Liver (tissue), 9 donors: ENCODE data around the gene SNX9. TPM values are rescaled to one million over a fixed set of nuclear protein-coding genes. Genes with fewer than 3 reads are reported as not detected.

ENCODE experiments used
- DNase-seq: peaks from one replicate; pipeline ENCODE4 v3.0.0-alpha.2; 2017; ENCODE audit warnings: low spot score
- H3K27ac ChIP-seq, 2 donors: one replicate each; pipeline ENCODE4 v1.7.0; 2013; ENCODE audit warnings: inconsistent platforms in 2 of 2, low read length in 2 of 2, control low read depth in 1 of 2, low read depth in 1 of 2, mild to moderate bottlenecking in 1 of 2
- H3K27me3 ChIP-seq, 4 donors: one replicate each; pipeline versions ENCODE4 v1.6.1 to v1.7.0; 2013; ENCODE audit warnings: low read length in 3 of 4, inconsistent platforms in 1 of 4, mild to moderate bottlenecking in 1 of 4, moderate library complexity in 1 of 4; ENCODE audit not compliant: control insufficient read depth in 4 of 4, insufficient read depth in 4 of 4
- H3K36me3 ChIP-seq, 4 donors: one replicate each; pipeline versions ENCODE4 v1.6.1 to v1.7.0; 2013; ENCODE audit warnings: low read length in 3 of 4, mild to moderate bottlenecking in 3 of 4, low read depth in 1 of 4, moderate library complexity in 1 of 4; ENCODE audit not compliant: control insufficient read depth in 4 of 4, insufficient read depth in 3 of 4
- H3K4me1 ChIP-seq, 4 donors: one replicate each; pipeline versions ENCODE4 v1.6.1 to v1.7.0; 2013; ENCODE audit warnings: low read length in 3 of 4, mild to moderate bottlenecking in 3 of 4, moderate library complexity in 1 of 4; ENCODE audit not compliant: control insufficient read depth in 4 of 4, insufficient read depth in 4 of 4
- H3K4me3 ChIP-seq, 3 donors: one replicate each; pipeline versions ENCODE4 v1.6.1 to v1.7.0; 2013; ENCODE audit warnings: low read length in 3 of 3, control low read depth in 1 of 3, low read depth in 1 of 3, mild to moderate bottlenecking in 1 of 3
- H3K9ac ChIP-seq, 2 donors: one replicate each; pipeline ENCODE4 v1.7.0; 2013; ENCODE audit warnings: low read length in 2 of 2, mild to moderate bottlenecking in 2 of 2, moderate library complexity in 2 of 2, control low read depth in 1 of 2, low read depth in 1 of 2
- H3K9me3 ChIP-seq, 4 donors: one replicate each; pipeline versions ENCODE4 v1.6.1 to v1.7.0; 2013; ENCODE audit warnings: low read length in 3 of 4; ENCODE audit not compliant: control insufficient read depth in 4 of 4
- FOXA2 ChIP-seq: IDR thresholded peaks from 2 replicates; pipeline ENCODE4 v1.6.1; 2016; ENCODE audit warnings: antibody characterized with exemption
- GABPA ChIP-seq, 2 donors: IDR thresholded peaks in 1 of 2; conservative IDR thresholded peaks in 1 of 2; 2 replicates each; pipeline ENCODE4 v1.6.1; 2016; ENCODE audit warnings: antibody characterized with exemption in 2 of 2, mild to moderate bottlenecking in 1 of 2, moderate library complexity in 1 of 2
- HNF4A ChIP-seq, 2 donors: conservative IDR thresholded peaks; 2 replicates each; pipeline ENCODE4 v1.6.1; 2016; ENCODE audit warnings: antibody characterized with exemption in 2 of 2, mild to moderate bottlenecking in 2 of 2
- HNF4G ChIP-seq: IDR thresholded peaks from 2 replicates; pipeline ENCODE4 v1.6.1; 2016; ENCODE audit warnings: antibody characterized with exemption
- JUND ChIP-seq, 2 donors: IDR thresholded peaks; 2 replicates each; pipeline ENCODE4 v1.6.1; 2016; ENCODE audit warnings: antibody characterized with exemption in 2 of 2
- NR2F2 ChIP-seq: IDR thresholded peaks from 2 replicates; pipeline ENCODE4 v1.6.1; 2016; ENCODE audit warnings: antibody characterized with exemption
- RAD21 ChIP-seq, 2 donors: IDR thresholded peaks; 2 replicates each; pipeline ENCODE4 v1.6.1; 2016; ENCODE audit warnings: antibody characterized with exemption in 2 of 2, mild to moderate bottlenecking in 2 of 2
- RXRA ChIP-seq, 2 donors: IDR thresholded peaks; 2 replicates each; pipeline ENCODE4 v1.6.1; 2017 to 2018; ENCODE audit warnings: antibody characterized with exemption in 2 of 2, mild to moderate bottlenecking in 1 of 2
- TAF1 ChIP-seq: conservative IDR thresholded peaks from 2 replicates; pipeline ENCODE4 v1.6.1; 2016; ENCODE audit warnings: antibody characterized with exemption, mild to moderate bottlenecking
- YY1 ChIP-seq: IDR thresholded peaks from 2 replicates; pipeline ENCODE4 v1.6.1; 2016; ENCODE audit warnings: antibody characterized with exemption, mild to moderate bottlenecking
- WGBS: extraction: QIAGEN DNeasy Blood & Tissue Kit; methylation state at CpG from one replicate; pipeline ENCODE4 v1.1.7; 2013; 5-methylcytosine and 5-hydroxymethylcytosine counted together
- polyA plus RNA-seq, 2 donors: library from polyadenylated mRNA; stranded (reverse) in 1 of 2; unstranded in 1 of 2; fragments of 200-250 nt in 1 of 2; fragments of >200 nt in 1 of 2; fragmentation: Nextera tagmentation in 1 of 2; extraction: Ambion mirVana in 1 of 2; gene quantifications; one replicate each; pipeline versions ENCODE4 v1.2.1 to v1.2.3, GENCODE V29; 2013 to 2015
- total RNA-seq, 2 donors: library from RNA; depleted of rRNA; stranded (reverse); fragments of >200 nt; gene quantifications; one replicate each; pipeline ENCODE4 v1.2.3, GENCODE V29; 2014
- TF ChIP-seq, protein P1 (sequence below): fragments of 150-350 bp; IDR thresholded peaks from 2 replicates; pipeline ENCODE4 v1.5.1; 2017; ENCODE audit warnings: improper control_type of control experiment, low read depth, low read length; ENCODE audit not compliant: missing input control
- TF ChIP-seq, protein P2 (sequence below): IDR thresholded peaks from 2 replicates; pipeline ENCODE4 v1.6.1; 2016; ENCODE audit warnings: antibody characterized with exemption, mild to moderate bottlenecking
- TF ChIP-seq, protein P3 (sequence below): IDR thresholded peaks from 2 replicates; pipeline ENCODE4 v1.6.1; 2016; ENCODE audit warnings: antibody characterized with exemption
- TF ChIP-seq, protein P4 (sequence below): IDR thresholded peaks from 2 replicates; pipeline ENCODE4 v1.6.1; 2016; ENCODE audit warnings: antibody characterized with exemption
- TF ChIP-seq, protein P5 (sequence below): IDR thresholded peaks from 2 replicates; pipeline ENCODE4 v1.6.1; 2016; ENCODE audit warnings: antibody characterized with exemption
- donor health status: healthy.
- donor health status: healthy.
- donor health status: healthy.
- donor health status: healthy.
- donor health status: healthy.

The SNX9 gene
- total RNA-seq, result 10 to 100 TPM; 20.0 to 31.0 TPM
- polyA plus RNA-seq, result 10 to 100 TPM; 16.4 to 24.6 TPM

DNA sequence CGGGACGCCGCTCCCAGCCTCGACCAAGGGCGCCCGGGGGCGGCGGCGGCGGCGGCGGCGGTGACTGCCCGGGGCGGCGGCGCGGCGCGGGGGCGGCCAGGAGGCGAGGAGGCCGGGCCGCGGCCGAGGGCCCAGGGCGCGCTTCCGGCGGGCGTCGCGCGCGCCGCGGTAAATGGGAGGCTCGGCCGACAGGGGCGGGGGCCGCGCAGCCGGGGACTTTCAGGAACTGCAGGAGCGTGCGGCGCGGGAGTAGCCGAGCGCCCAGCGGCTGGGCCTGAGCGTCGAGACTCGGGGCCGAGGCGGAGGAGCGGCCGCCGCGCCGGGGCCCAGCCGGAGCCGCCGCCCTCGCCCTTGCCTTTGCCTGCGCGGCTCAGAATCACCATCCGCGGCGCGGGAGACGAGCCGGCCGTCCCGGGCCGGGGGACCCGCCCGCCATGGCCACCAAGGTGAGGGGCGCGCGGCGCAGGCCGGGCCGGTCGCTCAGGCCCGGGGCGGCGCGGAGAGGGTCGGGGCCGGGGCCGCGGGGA is at the start of gene SNX9:
TSS of gene SNX9 (plus strand) at position 246 of the 527 bp plus-strand sequence. CDS start at position 435, 189 bp downstream.
- no peaks in the 10 kb centered on the region for H3K36me3 ChIP-seq
- peak within 1 kb of the TSS; percentile 83 to 100 for H3K9ac ChIP-seq
- WGBS, result under 1% methylated on average over 92 of the region's 92 CpGs
- DNase-seq, result peak; percentile 77
- peak within 1 kb of the TSS; percentile 60 to 100 (median 64) for H3K4me3 ChIP-seq
- peaks cover 3 to 13% (median 4%) of the 10 kb centered on the region in 4 donors for H3K4me1 ChIP-seq
- TF ChIP-seq YY1 (peak; percentile 31), FOXA2 (no peak), NR2F2 (no peak), HNF4G (no peak)
- TF ChIP-seq, protein P1, sequence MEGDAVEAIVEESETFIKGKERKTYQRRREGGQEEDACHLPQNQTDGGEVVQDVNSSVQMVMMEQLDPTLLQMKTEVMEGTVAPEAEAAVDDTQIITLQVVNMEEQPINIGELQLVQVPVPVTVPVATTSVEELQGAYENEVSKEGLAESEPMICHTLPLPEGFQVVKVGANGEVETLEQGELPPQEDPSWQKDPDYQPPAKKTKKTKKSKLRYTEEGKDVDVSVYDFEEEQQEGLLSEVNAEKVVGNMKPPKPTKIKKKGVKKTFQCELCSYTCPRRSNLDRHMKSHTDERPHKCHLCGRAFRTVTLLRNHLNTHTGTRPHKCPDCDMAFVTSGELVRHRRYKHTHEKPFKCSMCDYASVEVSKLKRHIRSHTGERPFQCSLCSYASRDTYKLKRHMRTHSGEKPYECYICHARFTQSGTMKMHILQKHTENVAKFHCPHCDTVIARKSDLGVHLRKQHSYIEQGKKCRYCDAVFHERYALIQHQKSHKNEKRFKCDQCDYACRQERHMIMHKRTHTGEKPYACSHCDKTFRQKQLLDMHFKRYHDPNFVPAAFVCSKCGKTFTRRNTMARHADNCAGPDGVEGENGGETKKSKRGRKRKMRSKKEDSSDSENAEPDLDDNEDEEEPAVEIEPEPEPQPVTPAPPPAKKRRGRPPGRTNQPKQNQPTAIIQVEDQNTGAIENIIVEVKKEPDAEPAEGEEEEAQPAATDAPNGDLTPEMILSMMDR, result peak; percentile 44
- H3K27ac ChIP-seq, result peak within 1 kb of the TSS; percentile 96 to 99
- no peaks in the 10 kb centered on the region for H3K27me3 ChIP-seq
- H3K9me3 ChIP-seq, result no peaks in the 10 kb centered on the region

DNA sequence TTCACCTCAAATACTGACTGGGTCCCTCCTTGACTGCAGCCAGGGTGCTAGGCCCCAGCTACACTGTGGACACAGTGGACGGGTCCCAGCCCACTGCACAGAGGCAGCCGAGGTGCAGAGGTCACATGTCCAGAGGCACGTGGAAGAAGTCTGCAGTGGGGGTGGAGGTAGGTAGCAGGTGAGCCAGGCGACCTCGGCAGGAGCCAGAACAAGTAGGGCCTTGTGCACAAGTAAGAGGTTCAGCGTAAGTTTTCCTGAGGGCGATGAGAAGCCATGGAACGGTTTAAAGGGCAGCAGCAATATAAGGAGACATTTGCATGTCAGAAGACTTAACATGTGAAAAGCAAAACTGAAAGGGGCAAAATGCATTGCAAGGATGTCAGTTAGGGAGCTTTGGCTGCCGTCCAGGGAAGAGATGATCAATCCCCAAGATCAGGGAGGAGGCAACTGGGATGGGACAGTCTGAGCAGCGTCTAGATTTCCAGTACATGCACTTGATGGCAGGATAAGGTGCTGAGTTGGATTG is 49.7 kb upstream of the SNX9 start:
- no peaks in the 10 kb centered on the region for H3K36me3 ChIP-seq
- no peak for DNase-seq
- 61% methylated on average over 10 of the region's 10 CpGs for WGBS
- H3K9me3 ChIP-seq, result peaks cover 0 to 2% (median 0%) of the 10 kb centered on the region in 4 donors
- no peak overlapping the region for H3K4me3 ChIP-seq
- TF ChIP-seq TAF1, result no peak
- no peak for TF ChIP-seq GABPA (IDR thresholded peaks at IDR 0.05 in 1 of 2, conservative IDR thresholded peaks at IDR 0.05 in 1 of 2)
- TF ChIP-seq YY1, result no peak
- TF ChIP-seq, protein P2, sequence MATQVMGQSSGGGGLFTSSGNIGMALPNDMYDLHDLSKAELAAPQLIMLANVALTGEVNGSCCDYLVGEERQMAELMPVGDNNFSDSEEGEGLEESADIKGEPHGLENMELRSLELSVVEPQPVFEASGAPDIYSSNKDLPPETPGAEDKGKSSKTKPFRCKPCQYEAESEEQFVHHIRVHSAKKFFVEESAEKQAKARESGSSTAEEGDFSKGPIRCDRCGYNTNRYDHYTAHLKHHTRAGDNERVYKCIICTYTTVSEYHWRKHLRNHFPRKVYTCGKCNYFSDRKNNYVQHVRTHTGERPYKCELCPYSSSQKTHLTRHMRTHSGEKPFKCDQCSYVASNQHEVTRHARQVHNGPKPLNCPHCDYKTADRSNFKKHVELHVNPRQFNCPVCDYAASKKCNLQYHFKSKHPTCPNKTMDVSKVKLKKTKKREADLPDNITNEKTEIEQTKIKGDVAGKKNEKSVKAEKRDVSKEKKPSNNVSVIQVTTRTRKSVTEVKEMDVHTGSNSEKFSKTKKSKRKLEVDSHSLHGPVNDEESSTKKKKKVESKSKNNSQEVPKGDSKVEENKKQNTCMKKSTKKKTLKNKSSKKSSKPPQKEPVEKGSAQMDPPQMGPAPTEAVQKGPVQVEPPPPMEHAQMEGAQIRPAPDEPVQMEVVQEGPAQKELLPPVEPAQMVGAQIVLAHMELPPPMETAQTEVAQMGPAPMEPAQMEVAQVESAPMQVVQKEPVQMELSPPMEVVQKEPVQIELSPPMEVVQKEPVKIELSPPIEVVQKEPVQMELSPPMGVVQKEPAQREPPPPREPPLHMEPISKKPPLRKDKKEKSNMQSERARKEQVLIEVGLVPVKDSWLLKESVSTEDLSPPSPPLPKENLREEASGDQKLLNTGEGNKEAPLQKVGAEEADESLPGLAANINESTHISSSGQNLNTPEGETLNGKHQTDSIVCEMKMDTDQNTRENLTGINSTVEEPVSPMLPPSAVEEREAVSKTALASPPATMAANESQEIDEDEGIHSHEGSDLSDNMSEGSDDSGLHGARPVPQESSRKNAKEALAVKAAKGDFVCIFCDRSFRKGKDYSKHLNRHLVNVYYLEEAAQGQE, result no peak
- no peak overlapping the region for H3K9ac ChIP-seq
- H3K27me3 ChIP-seq, result no peaks in the 10 kb centered on the region
- no peaks in the 10 kb centered on the region for H3K4me1 ChIP-seq
- H3K27ac ChIP-seq, result no peak overlapping the region

DNA sequence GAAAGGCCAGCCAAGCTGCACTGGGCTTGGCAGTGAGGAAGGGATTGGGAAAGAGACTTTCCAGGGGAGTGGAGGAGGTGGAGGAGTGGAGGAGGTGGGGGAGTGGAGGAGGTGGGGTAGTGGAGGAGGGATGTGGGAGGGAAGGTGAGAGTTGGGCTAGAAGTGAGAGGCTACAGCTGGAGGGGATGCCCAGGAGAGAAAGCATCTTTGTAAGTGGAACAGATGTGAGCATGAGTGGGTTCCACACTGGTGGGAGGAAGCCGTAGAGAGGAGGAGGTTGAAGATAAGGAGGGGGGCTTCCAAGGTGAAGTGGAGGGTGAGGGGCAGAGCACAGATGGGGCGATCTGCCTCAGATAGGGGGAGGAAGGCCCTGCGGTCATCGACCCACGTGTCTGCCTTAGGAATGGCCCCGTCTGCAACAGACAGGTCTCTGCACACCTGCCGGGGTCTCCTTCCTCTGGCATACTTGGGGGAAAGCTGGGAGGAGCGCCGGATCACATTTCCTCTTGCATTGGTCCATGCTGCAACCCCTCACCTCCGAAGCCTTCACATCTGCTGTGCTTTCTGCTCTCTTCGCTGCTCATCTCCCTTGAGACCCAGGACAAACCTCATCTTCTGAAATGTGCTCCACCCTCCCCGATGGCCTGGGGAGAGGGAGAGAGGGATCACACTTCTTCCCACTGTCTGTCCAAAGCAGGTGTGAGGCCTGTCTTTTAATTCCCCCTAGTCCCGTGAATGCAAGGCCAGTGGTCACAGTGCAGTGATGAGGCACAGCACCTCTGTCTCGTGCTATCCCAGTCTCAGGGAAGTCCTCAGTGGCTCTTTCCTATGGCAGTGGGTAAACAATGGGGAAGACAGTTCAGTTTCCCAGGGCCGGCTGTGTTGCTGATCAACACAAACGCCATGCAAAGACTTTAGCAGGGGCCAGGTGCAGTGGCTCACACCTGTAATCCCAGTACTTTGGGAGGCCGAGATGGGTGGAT is 48.6 kb upstream of the SNX9 start:
- Histone ChIP-seq H3K36me3 (no peaks in the 10 kb centered on the region), H3K4me1 (no peaks in the 10 kb centered on the region), H3K27me3 (no peaks in the 10 kb centered on the region), H3K9me3 (peaks cover 0 to 2% (median 0%) of the 10 kb centered on the region in 4 donors), H3K4me3 (no peak overlapping the region), H3K9ac (no peak overlapping the region), H3K27ac (no peak overlapping the region)
- 79% methylated on average over 17 of the region's 17 CpGs for WGBS
- DNase-seq, result peak; percentile 65
- no peak for TF ChIP-seq RAD21 (IDR thresholded peaks at IDR 0.05)
- TF ChIP-seq, protein P3, sequence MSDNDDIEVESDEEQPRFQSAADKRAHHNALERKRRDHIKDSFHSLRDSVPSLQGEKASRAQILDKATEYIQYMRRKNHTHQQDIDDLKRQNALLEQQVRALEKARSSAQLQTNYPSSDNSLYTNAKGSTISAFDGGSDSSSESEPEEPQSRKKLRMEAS, result no peak
- no peak for TF ChIP-seq RXRA (IDR thresholded peaks at IDR 0.05)
- TF ChIP-seq JUND (IDR thresholded peaks at IDR 0.05), result no peak
- TF ChIP-seq HNF4G, result no peak
- TF ChIP-seq HNF4A (conservative IDR thresholded peaks at IDR 0.05), result no peak
- TF ChIP-seq, protein P4, sequence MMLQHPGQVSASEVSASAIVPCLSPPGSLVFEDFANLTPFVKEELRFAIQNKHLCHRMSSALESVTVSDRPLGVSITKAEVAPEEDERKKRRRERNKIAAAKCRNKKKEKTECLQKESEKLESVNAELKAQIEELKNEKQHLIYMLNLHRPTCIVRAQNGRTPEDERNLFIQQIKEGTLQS, result no peak
- TF ChIP-seq, protein P5, sequence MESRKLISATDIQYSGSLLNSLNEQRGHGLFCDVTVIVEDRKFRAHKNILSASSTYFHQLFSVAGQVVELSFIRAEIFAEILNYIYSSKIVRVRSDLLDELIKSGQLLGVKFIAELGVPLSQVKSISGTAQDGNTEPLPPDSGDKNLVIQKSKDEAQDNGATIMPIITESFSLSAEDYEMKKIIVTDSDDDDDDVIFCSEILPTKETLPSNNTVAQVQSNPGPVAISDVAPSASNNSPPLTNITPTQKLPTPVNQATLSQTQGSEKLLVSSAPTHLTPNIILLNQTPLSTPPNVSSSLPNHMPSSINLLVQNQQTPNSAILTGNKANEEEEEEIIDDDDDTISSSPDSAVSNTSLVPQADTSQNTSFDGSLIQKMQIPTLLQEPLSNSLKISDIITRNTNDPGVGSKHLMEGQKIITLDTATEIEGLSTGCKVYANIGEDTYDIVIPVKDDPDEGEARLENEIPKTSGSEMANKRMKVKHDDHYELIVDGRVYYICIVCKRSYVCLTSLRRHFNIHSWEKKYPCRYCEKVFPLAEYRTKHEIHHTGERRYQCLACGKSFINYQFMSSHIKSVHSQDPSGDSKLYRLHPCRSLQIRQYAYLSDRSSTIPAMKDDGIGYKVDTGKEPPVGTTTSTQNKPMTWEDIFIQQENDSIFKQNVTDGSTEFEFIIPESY, result no peak
